ENCODE measurements around the gene PRX. TPM values are rescaled to one million over a fixed set of nuclear protein-coding genes. Genes with fewer than 3 reads are reported as not detected.
A peak's percentile ranks its signal among the peaks of the same experiment; 100 is the strongest.

Gene PRX
- total RNA-seq, 1 donor from 2014 or later = 3.3 TPM

- intact Hi-C loops (cut with DNase I) = no loop called here
- Histone ChIP-seq H3K4me3 (no peak overlapping the region), H3K9me3 (no peaks in the 10 kb centered on the region), H3K36me3 (peaks cover 10 to 12% of the 10 kb centered on the region in 2 donors), H3K4me1 (peaks cover 0 to 5% of the 10 kb centered on the region in 2 donors), H3K27me3 (no peaks in the 10 kb centered on the region), H3K27ac (no peak overlapping the region)
- no peak for TF ChIP-seq CTCF (IDR thresholded peaks at IDR 0.05)
- no peak for DNase-seq (ENCODE audit: low spot score in 2 of 2)
Observed at GRCh38 chr19:40362160-40362559, 51.0 kb downstream of the PRX start.

- Histone ChIP-seq H3K4me3 (no peak overlapping the region), H3K9me3 (no peaks in the 10 kb centered on the region), H3K27me3 (no peaks in the 10 kb centered on the region), H3K27ac (no peak overlapping the region), H3K36me3 (peaks cover 0 to 4% of the 10 kb centered on the region in 2 donors), H3K4me1 (peaks cover 0 to 3% of the 10 kb centered on the region in 2 donors)
- no peak for TF ChIP-seq CTCF (IDR thresholded peaks at IDR 0.05)
- intact Hi-C loops (cut with DNase I) = no loop called here
- DNase-seq (ENCODE audit: low spot score in 2 of 2) = no peak
Observed at GRCh38 chr19:40360708-40361241, 52.4 kb downstream of the PRX start.

GRCh38 chr19:40360020-40360707 lies 53.0 kb downstream of the PRX start:
- Histone ChIP-seq H3K4me3 (no peak overlapping the region), H3K4me1 (no peaks in the 10 kb centered on the region), H3K36me3 (peaks cover 0 to 4% of the 10 kb centered on the region in 2 donors), H3K9me3 (no peaks in the 10 kb centered on the region), H3K27me3 (no peaks in the 10 kb centered on the region), H3K27ac (no peak overlapping the region)
- DNase-seq (ENCODE audit: low spot score in 2 of 2) = no peak
- TF ChIP-seq CTCF (IDR thresholded peaks at IDR 0.05) = no peak
- intact Hi-C loops (cut with DNase I) = no loop called here

DNA sequence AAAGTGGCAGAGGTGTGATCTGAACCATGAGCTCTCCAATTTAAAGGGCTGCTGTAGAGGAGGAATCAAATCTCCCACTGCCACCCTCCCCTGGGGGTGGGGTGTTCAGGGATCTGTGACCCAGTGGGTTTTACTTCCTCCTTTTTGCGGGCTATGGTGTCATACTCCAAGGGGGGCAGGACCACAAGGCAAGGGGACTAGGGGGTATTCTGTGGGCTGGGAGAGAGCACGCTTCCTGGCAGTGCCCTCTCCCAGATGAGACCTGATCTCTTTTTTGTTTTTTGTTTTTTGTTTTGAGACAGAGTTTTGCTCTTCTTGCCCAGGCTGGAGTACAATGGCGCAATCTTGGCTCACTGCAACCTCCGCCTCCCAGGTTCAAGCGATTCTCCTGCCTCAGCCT lies 54.4 kb downstream of the PRX start:
- Histone ChIP-seq H3K27ac (no peak overlapping the region), H3K9me3 (no peaks in the 10 kb centered on the region), H3K27me3 (no peaks in the 10 kb centered on the region), H3K36me3 (peaks cover 0 to 4% of the 10 kb centered on the region in 2 donors), H3K4me3 (no peak overlapping the region), H3K4me1 (no peaks in the 10 kb centered on the region)
- TF ChIP-seq CTCF (IDR thresholded peaks at IDR 0.05) = no peak
- peak in 1 of 2 donors; percentile 33 for DNase-seq (ENCODE audit: low spot score in 2 of 2)
- intact Hi-C loops (cut with DNase I) = no loop called here

GRCh38 chr19:40357640-40358039 lies 55.5 kb downstream of the PRX start:
- Histone ChIP-seq H3K36me3 (peaks cover 0 to 4% of the 10 kb centered on the region in 2 donors), H3K4me3 (no peak overlapping the region), H3K4me1 (no peaks in the 10 kb centered on the region), H3K27me3 (no peaks in the 10 kb centered on the region), H3K27ac (no peak overlapping the region), H3K9me3 (no peaks in the 10 kb centered on the region)
- no peak for DNase-seq (ENCODE audit: low spot score in 2 of 2)
- TF ChIP-seq CTCF (IDR thresholded peaks at IDR 0.05) = no peak
- intact Hi-C loops (cut with DNase I) = no loop called here

Data from ascending aorta (tissue), 2 donors.